ENCODE data around the gene HYDIN.
A peak's percentile ranks its signal among the peaks of the same experiment; 100 is the strongest.
"Not testable (repeated sequence)": the region's sequence is repeated elsewhere in the genome, so short reads cannot be mapped to it uniquely, and the experiment has no call there.

The HYDIN gene

DNA sequence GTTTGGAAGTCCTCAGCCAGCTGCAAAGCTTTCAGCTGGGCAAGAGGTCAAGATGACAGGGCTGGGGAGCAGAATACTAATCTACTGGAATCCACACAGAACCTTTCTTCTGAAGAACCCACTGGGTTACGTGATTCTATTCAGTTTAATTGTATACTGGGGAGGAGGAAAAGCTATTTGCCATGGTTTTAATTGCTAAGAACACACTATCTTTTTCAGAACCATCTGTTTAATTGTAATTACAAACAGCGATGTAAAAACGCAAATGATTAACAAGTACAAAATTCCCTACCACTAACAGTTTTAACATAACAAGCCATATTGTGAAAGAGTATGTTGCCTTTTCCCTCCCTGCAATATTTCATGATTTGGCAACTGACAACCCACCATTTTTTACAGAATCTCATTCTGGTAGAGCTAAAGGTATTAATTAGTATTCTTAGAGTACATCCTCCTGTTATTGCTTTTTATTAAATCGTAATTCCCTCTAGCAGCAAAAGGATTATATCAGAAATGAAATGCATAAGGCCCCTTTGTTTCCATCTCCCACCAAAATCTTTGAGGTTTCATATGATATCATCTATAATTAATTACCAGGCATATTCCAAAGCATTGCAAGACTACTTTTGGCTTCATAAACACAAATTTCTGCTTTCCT, 12.1 kb downstream of the HYDIN start:
- DNase-seq = no peak

DNA sequence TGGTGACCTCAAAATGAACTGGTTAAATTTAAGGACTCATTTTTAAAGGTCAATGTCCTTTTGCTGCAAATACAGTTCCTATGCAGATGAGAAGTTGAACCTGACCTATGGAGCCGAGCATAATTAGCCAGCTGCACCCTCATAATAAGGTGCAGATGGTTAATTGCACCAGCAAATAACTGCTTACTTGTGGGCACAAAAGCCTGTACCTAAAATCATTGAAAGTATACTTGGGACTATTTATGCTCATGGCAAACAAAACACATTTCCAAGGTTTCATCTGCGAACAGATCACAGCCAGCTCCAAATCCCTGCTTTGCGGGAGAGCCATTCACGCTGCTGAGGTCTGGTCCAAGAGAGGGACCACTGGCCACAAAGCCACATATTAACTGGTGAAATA, 13.0 kb downstream of the HYDIN start:
- no peak for DNase-seq

- no peak for DNase-seq
These were observed 13.8 kb downstream of the HYDIN start for GRCh38 chr16:71216714-71217113.

DNA sequence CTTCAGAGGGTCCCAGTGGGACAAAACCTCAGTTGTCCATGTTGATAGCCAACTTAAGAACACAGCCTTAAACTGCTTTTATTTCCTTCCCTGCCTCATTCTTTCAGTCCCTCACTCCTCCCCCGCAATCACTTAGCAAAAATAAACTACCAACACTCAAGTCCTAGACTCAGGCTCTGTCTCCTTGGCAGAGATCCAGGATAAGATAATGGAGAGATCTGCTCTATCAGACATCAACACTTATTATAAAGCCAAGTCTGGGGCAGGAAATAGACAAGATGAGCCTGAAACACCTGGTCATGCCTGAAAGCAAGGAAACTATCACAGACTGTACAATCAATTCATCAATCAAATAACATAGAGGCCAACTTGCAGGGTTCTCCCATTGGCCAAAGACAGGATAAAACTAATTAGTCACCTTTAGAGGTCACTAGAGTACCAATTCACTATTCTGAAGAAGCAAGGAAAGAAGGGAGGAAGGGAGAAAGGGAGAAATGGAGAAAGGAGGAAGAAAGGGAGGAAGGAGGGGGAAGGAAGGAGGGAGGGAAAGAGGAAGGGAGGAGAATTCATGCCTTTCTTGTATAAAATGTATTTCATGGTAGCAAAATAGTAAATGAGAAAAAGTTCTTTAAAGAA, 15.7 kb downstream of the HYDIN start:
- peak; percentile 27 for DNase-seq

DNA sequence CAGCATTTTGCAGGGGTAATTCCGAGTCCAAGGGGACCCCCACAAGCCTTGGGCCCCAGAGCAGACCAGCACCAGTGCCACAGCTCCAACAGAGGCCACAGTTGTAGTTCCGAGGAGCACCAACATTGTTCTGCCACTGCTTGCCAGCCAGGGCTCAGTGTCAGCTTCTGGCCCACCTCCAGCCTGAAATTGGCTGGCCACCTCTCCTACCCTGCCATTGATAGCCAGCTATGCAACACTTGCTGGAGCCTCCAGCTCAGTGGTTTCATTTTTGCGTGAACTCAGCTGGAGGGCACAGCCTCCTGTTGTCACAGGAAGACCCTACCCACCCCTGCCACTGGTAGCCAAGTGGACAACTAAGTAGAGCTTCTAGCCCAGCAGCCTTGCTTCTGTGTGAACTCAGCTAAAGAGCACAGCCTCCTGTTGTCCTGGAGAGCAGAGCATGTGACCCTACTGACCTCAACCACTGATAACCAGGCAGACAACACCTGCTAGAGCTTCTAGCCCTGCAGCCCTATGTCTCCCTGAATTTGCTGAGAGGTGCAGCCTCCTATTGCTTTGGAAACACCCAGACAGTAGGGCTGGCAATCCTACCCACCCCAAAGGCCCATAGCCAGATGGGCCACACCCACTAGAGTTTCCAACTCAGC, 24.9 kb downstream of the HYDIN start:
- no peak for DNase-seq

GRCh38 chr16:71203631-71204030, 26.9 kb downstream of the HYDIN start:
- DNase-seq = no peak

DNA sequence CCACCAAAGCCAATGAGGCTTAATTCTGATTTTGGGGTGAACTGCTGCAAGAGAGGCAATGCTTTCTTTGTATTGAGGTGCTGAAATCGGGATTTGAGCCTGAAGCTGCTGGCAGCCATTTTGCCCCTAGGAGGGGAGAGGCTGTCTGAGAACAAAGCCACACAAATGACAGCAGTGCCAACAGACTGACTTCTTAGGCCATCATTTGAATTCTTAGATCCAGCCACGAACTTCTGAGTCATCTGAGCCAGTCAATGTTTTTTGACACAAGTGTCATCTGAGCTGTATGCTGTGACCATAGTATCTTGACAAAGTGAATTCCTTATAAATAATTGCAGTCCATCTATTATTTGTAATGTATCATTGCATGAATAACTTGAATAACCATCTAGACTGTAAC, 29.0 kb downstream of the HYDIN start:
- DNase-seq = no peak

- DNase-seq = no peak
These were observed 29.5 kb downstream of the HYDIN start for GRCh38 chr16:71201054-71201453.

DNA sequence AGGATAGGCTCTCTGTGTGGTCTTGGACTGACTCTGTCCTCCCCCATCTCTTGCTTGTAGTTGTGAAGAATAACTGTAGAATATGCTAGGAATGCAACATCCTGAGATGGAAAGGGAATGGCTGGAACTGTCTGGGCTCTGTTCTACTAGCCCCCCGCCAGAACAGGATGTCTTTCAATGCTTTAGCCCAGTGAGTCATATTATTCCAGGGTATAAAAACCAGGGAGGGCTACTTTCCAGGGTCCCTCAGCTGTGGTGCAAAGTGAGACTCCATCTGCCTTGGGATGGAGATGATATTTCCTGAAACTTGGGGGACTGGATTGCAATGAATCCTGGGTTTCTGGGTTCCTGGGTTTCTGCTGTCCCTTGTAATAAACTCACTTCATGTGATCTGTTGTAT, 32.1 kb downstream of the HYDIN start:
- DNase-seq = no peak

DNA sequence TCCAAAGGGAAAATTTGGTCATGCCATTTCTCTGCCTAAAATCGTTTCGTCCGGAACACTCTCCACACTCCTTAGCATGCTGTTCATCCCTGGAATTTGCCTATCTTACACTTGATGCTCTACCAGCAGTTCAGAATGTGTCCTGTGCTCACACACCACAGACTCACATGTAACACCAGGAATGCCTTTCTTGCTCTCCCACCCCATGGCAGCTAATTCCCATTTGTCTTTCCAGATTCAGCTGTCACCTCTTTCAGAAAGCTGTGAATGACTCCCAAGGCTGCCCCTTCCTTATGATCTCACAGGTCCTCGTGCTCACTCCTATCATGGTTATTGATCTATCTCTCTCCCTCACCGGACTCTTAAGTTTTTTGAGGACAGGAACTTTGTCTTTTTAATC, 38.1 kb downstream of the HYDIN start:
- DNase-seq = no peak

DNA sequence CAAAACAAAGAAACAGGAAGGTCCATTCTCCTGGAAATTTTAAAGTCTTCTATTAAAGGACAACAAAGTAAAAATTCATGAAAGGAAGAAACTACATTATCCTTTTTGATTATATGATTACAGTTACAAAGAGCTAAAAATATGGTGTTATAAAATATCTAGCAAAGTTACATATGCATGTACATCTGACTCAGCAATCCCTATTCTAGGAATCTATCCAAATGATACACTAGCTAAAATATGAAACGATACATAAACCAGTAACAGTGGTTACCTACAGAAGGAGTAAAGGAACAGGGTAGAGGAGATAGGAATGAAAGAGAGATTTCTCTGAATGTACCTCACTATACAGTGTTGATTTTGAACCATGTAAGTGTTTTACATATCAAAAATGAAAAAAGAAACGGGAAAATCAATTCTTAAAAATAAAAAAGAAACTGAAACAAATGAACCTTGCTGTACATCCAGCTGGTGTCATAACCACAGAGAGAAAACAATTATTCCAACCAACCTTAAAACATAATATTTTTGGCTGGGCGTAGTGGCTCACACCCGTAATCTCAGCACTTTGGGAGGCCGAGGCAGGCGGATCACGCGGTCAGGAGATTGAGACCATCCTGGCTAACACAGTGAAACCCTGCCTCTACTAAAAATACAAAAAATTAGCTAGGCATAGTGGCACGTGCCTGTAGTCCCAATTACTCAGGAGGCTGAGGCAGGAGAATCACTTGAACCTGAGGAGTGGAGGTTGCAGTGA, 41.4 kb downstream of the HYDIN start:
- no peak for DNase-seq

DNA sequence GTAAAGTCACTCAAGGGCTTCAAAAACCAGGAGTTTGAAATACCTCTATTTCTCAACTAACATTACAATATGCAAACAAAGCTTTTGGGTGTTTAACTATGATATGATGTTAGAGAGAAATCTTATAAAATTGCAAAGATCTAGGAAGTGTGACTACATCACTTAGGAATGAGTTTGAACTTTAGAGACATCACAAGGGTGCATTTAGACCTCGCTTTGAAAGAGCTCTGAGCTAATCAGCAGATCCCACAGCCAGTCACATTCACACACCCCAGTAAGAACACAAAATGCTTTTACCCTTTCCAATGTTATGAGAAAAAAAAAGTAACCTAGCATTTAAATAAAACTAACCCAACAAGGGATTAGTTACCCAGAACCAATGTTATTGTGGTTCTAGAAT, 45.2 kb downstream of the HYDIN start:
- DNase-seq = no peak

DNA sequence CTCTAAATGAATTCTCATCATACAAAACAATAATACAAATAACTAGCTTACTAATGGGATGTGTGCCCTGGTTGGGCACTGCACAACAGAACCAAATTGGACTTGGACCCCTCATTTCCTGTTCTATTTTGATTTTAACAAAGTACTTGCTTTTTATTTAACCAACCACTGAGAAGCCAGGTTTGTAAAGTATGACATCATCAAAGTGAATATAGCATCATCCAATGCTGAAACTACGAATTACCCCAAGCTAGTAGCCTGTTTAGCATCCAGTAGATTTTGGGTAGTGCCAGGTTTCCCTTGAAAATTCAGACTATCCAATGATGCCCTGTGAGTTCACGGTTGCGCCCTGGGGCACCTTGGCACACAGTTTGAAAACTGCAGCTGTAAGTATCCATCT, 51.0 kb downstream of the HYDIN start:
- DNase-seq = no peak

DNA sequence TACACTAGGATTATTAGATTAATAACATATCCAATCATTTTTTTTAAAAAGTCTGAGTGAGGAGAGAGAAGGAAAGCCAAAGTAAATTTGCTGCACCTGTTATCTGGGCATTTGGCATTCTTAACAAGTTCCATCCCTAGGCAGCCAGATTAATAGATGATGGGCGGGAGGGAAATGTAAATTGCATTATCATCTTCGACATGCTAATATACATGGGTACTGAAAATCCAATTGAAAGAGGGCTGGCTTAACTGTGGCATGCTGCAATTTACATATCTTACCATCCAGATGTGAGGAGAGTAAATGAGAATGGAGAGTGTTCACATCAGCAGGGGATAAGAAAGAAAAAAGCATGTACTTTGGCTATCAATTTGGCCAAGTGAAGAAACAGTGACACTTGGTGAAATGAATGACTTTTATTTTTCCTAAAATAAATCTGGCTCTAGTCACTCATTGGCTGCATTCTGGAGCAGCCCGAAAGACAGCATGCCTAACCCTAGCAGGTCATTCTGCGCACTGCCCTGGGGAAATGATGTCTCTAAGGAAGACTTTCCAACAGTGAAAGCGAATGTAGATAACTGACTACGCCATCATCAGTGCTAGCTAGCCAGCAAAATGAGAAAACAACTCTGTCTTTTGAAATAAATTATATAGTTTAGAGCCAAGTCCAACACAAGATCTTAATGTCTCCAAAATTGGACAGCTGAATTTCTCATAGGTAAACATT, 57.9 kb downstream of the HYDIN start:
- no peak for DNase-seq

DNA sequence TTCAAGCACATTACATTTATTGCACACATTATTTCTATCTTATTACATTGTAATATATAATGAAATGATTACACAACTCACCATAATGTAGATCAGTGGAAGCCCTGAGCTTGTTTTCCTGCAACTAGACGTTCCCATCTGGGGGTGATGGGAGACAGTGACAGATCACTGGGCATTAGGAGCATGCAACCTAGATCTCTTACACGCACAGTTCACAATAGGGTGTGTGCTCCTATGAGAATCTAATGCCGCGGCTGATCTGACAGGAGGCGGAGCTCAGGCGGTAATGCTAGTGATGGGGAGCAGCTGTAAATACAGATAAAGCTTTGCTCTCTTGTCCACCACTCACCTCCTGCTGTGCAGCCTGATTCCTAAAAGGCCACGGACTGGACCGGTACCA, 69.5 kb downstream of the HYDIN start:
- not testable (repeated sequence) for DNase-seq

DNA sequence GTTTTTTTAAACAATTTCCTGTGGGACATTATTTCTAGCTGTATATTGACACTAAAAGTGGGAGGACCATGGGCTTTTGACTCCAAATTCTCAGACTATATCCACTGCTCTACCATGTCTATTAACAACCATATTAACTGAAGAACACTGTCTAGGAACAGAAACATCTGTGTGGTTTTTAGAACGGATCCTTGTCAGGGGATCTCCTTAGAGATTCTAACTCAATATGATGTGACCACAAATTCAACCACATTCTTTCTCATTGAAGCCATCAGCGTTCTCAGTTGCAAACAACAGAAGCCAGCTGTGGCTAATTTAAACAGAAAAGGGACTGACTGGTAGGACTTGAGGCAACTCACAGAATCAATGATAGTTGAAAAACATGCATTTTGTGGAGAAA, 73.2 kb downstream of the HYDIN start:
- DNase-seq = not testable (repeated sequence)

- not testable (repeated sequence) for DNase-seq
These were observed 77.2 kb downstream of the HYDIN start for GRCh38 chr16:71153329-71153728.

- not testable (repeated sequence) for DNase-seq
These were observed 78.9 kb downstream of the HYDIN start for GRCh38 chr16:71151654-71152053.

DNA sequence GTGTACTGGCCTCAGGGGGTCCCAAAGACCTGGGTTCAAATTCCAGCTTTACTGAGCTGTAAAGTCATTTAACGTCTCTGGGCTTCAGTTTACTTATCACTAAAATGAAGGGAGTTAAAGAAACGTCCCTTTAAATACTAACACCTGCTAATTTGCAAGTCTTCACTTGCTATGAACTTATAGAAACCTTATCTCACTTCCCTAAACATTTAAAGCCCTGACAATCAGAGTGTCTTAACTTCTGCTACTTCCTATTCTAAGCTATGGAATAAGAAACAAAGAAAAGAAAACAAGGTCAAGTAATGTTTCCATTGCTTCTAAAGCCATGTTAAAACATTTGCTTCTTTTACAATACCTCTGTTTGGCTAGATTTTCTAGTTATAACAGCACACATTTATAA, 87.3 kb downstream of the HYDIN start:
- DNase-seq = not testable (repeated sequence)

GRCh38 chr16:71110565-71110964, 120.0 kb downstream of the HYDIN start:
- DNase-seq = not testable (repeated sequence)

DNA sequence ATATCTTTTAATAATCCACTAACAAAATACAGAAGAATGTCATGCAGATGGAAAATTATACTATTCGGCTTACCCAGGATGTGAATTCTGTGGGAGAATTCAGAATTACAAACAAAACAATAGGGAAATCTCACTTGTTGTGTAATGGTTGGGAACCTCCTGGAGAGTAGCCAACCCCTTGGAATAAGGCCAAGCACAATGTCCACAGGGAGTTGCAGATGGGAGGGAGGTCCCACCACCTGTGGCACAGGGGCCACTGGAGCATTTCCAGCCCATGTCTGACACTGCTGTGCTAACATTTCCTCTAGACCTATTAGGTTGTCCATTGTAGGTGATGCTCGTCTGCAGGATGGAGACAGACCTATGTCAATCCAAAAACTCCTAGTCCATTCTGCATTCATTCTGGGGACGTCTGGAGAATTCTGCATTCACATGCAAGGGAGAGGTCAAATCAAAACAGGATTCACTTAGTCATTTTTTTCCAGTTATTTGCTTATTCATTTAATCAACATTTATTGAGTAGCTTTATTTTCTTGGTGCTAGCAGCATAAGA, 120.8 kb downstream of the HYDIN start:
- DNase-seq = not testable (repeated sequence)

DNA sequence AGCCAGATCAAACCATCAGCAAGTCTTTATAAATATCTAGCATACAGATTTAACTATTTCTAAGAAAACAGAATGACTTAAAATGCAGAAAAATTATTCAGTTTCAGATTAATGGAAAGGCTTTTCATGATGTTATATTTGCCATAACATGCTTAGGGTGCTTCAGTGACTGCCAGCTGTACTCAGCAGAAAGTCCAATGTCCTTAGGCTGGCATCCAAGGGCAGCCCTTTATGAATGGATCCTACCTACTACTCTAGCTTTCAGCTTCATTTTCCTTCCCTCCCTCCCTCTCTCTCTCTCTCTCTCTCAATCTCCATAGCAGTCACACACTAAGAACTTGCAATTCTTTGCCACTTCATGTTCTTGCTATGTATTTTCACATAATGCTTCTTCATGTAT, 124.6 kb downstream of the HYDIN start:
- not testable (repeated sequence) for DNase-seq

DNA sequence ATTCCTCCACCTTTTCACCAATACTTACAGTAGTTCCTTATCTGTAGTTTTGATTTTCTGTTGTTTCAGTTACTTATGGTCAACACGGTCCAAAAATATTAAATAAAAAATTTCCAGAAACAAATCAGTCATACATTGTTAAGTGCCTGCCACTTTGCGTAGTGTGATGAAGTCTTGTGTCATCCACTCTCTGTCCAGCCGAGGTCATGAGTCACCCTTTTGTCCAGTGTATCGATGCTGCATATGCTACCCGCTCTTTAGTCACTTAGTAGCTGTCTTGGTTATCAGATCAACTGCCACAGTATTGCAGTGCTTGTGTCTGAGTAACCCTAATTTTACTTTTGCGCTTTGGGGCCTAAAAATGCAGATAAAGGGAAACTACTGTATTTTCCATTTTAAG, 146.9 kb downstream of the HYDIN start:
- DNase-seq = not testable (repeated sequence)
